Keratinocyte (primary cell): ENCODE results near the gene SLC25A21. TPM values are rescaled to one million over a fixed set of nuclear protein-coding genes. Genes with fewer than 3 reads are reported as not detected.

Experiments
- DNase-seq: peaks from one replicate; pipeline ENCODE4 v3.0.0-alpha.2; 2011; ENCODE audit warnings: low read depth, missing footprints, low spot score
- FAIRE-seq: peaks from 2 replicates; lab custom pipeline; 2011; peaks lifted over from hg19 to GRCh38; lab: Jason Lieb, UNC
- H2AFZ ChIP-seq: 2 replicates; pipeline ENCODE4 v1.6.0; 2012; ENCODE audit warnings: low read length, control low read depth, inconsistent platforms; ENCODE audit not compliant: control insufficient read depth
- H3K27ac ChIP-seq: 2 replicates; pipeline ENCODE4 v1.5.1; 2011; ENCODE audit warnings: low read length; ENCODE audit not compliant: control insufficient read depth, insufficient read depth
- H3K27me3 ChIP-seq: 3 replicates; pipeline ENCODE4 v1.6.0; 2011; ENCODE audit warnings: low read length; ENCODE audit not compliant: control insufficient read depth, insufficient read depth; ENCODE audit errors: extremely low read depth
- H3K36me3 ChIP-seq, 2 experiments: 2 replicates in 1 of 2; 3 replicates in 1 of 2; pipeline ENCODE4 v1.5.1; 2011; ENCODE audit warnings: low read length in 2 of 2, mild to moderate bottlenecking in 1 of 2; ENCODE audit not compliant: control insufficient read depth in 2 of 2, insufficient read depth in 2 of 2; ENCODE audit errors: extremely low read depth in 1 of 2
- H3K4me1 ChIP-seq: 3 replicates; pipeline ENCODE4 v1.5.1; 2011; ENCODE audit warnings: low read length; ENCODE audit not compliant: control insufficient read depth, insufficient read depth; ENCODE audit errors: extremely low read depth
- H3K4me2 ChIP-seq: 3 replicates; pipeline ENCODE4 v1.6.0; 2011; ENCODE audit warnings: low read depth, low read length; ENCODE audit not compliant: control insufficient read depth, insufficient read depth; ENCODE audit errors: extremely low read depth
- H3K4me3 ChIP-seq, 3 experiments: fragments of 200-600 bp in 1 of 3; sonication (generic) in 1 of 3; 2 replicates in 2 of 3; 3 replicates in 1 of 3; pipeline ENCODE4 v1.5.1; 2011 to 2016; ENCODE audit warnings: low read length in 3 of 3, mild to moderate bottlenecking in 3 of 3, control low read depth in 2 of 3, inconsistent platforms in 1 of 3, low read depth in 1 of 3, mixed read lengths in 1 of 3, mixed run types in 1 of 3, moderate library complexity in 1 of 3; ENCODE audit not compliant: control insufficient read depth in 2 of 3, insufficient read depth in 2 of 3; ENCODE audit errors: extremely low read depth in 1 of 3
- H3K79me2 ChIP-seq: 2 replicates; pipeline ENCODE4 v1.6.0; 2012; ENCODE audit warnings: low read length; ENCODE audit not compliant: control insufficient read depth, insufficient read depth
- H3K9ac ChIP-seq: 3 replicates; pipeline ENCODE4 v1.6.0; 2011; ENCODE audit warnings: low read length; ENCODE audit not compliant: control insufficient read depth, insufficient read depth; ENCODE audit errors: extremely low read depth
- H3K9me1 ChIP-seq: 3 replicates; pipeline ENCODE4 v1.6.0; 2011; ENCODE audit warnings: low read length; ENCODE audit not compliant: control insufficient read depth, insufficient read depth; ENCODE audit errors: extremely low read depth
- H3K9me3 ChIP-seq: 2 replicates; pipeline ENCODE4 v1.5.1; 2012; ENCODE audit warnings: low read depth, low read length; ENCODE audit not compliant: control insufficient read depth
- H4K20me1 ChIP-seq: 3 replicates; pipeline ENCODE4 v1.6.0; 2011; ENCODE audit warnings: low read length; ENCODE audit not compliant: control insufficient read depth, insufficient read depth; ENCODE audit errors: extremely low read depth
- CTCF ChIP-seq, 3 experiments: IDR thresholded peaks in 1 of 3; conservative IDR thresholded peaks in 1 of 3; optimal IDR thresholded peaks in 1 of 3; 2 replicates in 2 of 3; 3 replicates in 1 of 3; pipeline versions ENCODE3 to v1.5.1; 2011; ENCODE audit warnings: low read length in 3 of 3, mild to moderate bottlenecking in 3 of 3, moderate library complexity in 2 of 3, control low read depth in 1 of 3, inconsistent platforms in 1 of 3; ENCODE audit not compliant: insufficient read depth in 2 of 3; ENCODE audit errors: extremely low read depth in 1 of 3
- EZH2 ChIP-seq: IDR thresholded peaks from one replicate; pipeline ENCODE4 v1.6.1; 2012; ENCODE audit warnings: inconsistent platforms, mild to moderate bottlenecking, low read length, moderate library complexity
- dilution Hi-C: fragments of 300-500 bp; cut with MboI; formaldehyde crosslinking; loops from one replicate; pipeline ENCODE4 v1.7.0; 2020; ENCODE audit warnings: low sequenced_read_pairs; ENCODE audit not compliant: extremely low pct_ligation_motif_present
- polyA plus RNA-seq, 5 experiments: library from polyadenylated mRNA; depleted of rRNA in 3 of 5; stranded (reverse) in 3 of 5; stranded (forward) in 1 of 5; unstranded in 1 of 5; fragments of >200 nt; gene quantifications; 1 replicate in 1 of 5; 2 replicates in 3 of 5; 3 replicates in 1 of 5; pipeline versions ENCODE4 v1.2.1 to v1.2.3, GENCODE V29; 2011 to 2012; ENCODE audit warnings: missing spikeins in 2 of 5, low read depth in 1 of 5, low replicate concordance in 1 of 5

The SLC25A21 gene
- polyA plus RNA-seq, 1 donor (not counting 4 experiments of a cell fraction or from before 2014, with no cell fraction given): 0.66 TPM

- FAIRE-seq (no peak), DNase-seq (no peak)
- H3K4me3 ChIP-seq: no peak overlapping the region
- no peaks in the 10 kb centered on the region for H3K27me3 ChIP-seq
- no peak overlapping the region for H2AFZ ChIP-seq
- no peaks in the 10 kb centered on the region for H3K9me3 ChIP-seq
- dilution Hi-C loops: no loop called here
- H3K36me3 ChIP-seq: no peaks in the 10 kb centered on the region
- H4K20me1 ChIP-seq: no peaks in the 10 kb centered on the region
- no peak overlapping the region for H3K4me2 ChIP-seq
- TF ChIP-seq CTCF (optimal IDR thresholded peaks at IDR 0.05 in 1 of 3, IDR thresholded peaks at IDR 0.05 in 1 of 3, conservative IDR thresholded peaks at IDR 0.05 in 1 of 3; ENCODE audit: extremely low read depth in 1 of 3, insufficient read depth in 2 of 3, low read length in 3 of 3) (no peak), EZH2 (no peak)
- H3K9me1 ChIP-seq: no peaks in the 10 kb centered on the region
- H3K27ac ChIP-seq: no peak overlapping the region
- no peaks in the 10 kb centered on the region for H3K4me1 ChIP-seq
- H3K79me2 ChIP-seq: no peaks in the 10 kb centered on the region
- no peak overlapping the region for H3K9ac ChIP-seq
These were observed 27.6 kb downstream of the SLC25A21 start for GRCh38 chr14:37144729-37145363.

- H3K9ac ChIP-seq: no peak overlapping the region
- FAIRE-seq (no peak), DNase-seq (no peak)
- no peaks in the 10 kb centered on the region for H3K4me1 ChIP-seq
- H2AFZ ChIP-seq: no peak overlapping the region
- H4K20me1 ChIP-seq: no peaks in the 10 kb centered on the region
- H3K4me2 ChIP-seq: no peak overlapping the region
- no peaks in the 10 kb centered on the region for H3K9me1 ChIP-seq
- H3K27me3 ChIP-seq: no peaks in the 10 kb centered on the region
- H3K36me3 ChIP-seq: no peaks in the 10 kb centered on the region
- dilution Hi-C loops: no loop called here
- TF ChIP-seq EZH2 (no peak), CTCF (optimal IDR thresholded peaks at IDR 0.05 in 1 of 3, IDR thresholded peaks at IDR 0.05 in 1 of 3, conservative IDR thresholded peaks at IDR 0.05 in 1 of 3; ENCODE audit: extremely low read depth in 1 of 3, insufficient read depth in 2 of 3, low read length in 3 of 3) (no peak)
- no peaks in the 10 kb centered on the region for H3K79me2 ChIP-seq
- H3K4me3 ChIP-seq: no peak overlapping the region
- H3K27ac ChIP-seq: no peak overlapping the region
- no peaks in the 10 kb centered on the region for H3K9me3 ChIP-seq
These were observed 28.9 kb downstream of the SLC25A21 start for GRCh38 chr14:37143475-37143874.
